Activated CD4-positive, alpha-beta T cell treated with anti-CD3 and anti-CD28 coated beads, Interleukin-2, amount 50 U/mL, for 4 hours (primary cell): Measurements from ENCODE around the gene RIN2.
"Not testable (repeated sequence)": the region's sequence is repeated elsewhere in the genome, so short reads cannot be mapped to it uniquely, and the experiment has no call there.

Experiments
- DNase-seq, 2 experiments: peaks; one replicate each; pipeline ENCODE4 v3.0.0-alpha.2; 2020

The RIN2 gene

GRCh38 chr20:19740512-19740911, 17.5 kb upstream of the RIN2 start:
- DNase-seq = no peak

- no peak for DNase-seq
These were observed 16.1 kb upstream of the RIN2 start for GRCh38 chr20:19741924-19742323.

DNA sequence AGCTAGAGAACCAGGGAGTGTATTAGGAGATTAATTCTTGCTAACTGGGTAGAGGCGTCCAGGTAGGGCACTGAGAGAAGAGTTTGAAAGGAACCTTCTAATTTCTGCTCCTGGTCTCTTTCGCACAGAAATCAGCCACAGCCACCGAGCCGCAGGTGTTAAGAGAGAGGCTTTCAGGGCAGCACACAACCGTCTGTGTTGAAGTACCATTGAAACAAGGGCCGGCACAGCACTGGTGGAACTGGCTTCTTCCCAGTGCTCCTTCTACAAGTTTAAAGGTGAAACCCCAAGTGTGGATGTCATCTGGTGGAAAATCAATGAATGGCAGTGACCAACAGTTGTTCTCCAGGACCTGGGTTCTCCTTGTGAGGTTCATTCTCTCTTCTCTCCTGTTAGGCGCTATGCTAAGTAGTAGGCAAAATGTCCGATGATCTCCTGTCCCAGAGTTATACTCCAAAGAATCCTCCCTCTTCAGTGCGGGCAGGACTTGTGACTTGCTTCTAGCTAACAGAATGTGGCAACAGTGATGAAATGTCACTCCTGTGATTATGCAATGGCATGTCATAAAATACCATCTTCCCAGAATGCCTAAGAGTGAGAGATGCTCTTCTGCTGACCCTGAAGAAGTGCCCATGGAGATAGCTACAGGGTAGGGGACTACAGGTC, 15.0 kb upstream of the RIN2 start:
- DNase-seq = no peak

GRCh38 chr20:19743640-19743995, 14.4 kb upstream of the RIN2 start:
- no peak for DNase-seq

DNA sequence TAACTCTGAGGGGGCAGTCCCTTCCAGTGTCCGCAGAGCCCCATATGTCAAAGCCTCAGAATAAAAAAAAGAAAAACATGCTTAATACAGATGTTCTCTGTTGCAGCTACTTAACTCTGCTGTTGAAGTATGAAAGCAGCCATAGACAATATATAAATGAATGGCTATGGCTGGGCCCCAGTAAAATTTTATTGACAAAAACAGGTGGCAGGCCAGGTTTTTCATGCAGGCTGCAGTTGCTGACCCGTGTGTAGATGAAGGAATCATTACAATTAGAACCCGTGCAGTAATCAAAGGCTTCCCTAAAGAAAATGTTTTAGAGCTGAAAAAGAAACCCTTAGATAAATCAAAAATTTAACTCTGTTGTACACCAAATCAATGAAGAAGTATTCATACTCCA, 13.0 kb upstream of the RIN2 start:
- no peak for DNase-seq

DNA sequence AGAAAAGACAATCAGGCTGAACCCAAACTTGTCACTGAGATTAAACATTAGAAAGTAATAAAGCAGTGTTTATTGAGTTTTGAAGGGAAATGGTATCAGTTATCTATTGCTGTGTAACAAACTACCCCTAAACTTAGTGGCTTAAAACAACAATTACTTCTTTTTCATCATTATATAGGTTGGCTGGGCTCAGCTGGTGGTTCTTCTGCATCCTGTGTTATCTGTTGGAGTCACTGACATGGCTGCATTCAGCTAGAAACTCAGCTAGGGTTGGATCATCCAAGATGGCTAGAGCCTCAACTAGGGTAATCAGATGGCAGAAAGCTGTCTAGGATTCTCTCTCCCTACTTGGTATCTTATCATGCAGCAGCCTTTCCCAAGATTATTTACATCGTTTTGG, 12.5 kb upstream of the RIN2 start:
- no peak for DNase-seq

DNA sequence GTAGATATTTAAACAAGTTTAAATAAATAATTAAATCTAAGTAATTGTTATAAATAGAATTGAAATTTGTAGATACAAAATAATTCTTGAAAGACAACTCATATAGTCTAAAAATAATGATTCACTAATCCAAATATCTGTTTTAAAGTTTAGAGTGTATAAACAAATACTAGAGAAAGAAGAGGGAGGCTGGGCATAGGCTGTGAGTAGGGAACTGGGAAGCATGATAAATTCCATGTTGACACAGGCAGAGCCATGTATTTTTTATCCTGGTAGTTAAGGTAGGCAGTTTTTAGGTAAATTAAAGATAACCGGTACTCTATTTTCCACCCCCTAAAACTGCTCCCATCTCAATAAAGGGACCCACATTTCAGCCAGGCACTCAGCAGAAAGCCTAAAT, 11.7 kb upstream of the RIN2 start:
- no peak for DNase-seq

DNA sequence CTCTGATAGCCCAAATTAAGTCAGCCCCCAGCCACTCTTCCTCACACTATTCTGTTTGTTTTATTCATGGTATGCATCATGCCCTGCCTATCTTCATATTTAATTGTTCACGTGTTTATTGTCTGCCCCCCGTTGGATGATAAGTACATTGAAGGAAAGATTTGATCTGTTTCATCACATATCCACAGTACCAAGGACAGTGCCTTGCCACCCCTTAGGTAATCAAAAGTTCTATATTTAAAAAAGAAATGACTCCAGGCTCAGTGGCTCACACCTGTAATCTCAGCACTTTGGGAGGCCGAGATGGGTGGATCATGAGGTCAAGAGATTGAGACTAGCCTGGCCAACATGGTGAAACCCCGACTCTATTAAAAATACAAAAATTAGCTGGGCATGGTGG, 10.2 kb upstream of the RIN2 start:
- no peak for DNase-seq

DNA sequence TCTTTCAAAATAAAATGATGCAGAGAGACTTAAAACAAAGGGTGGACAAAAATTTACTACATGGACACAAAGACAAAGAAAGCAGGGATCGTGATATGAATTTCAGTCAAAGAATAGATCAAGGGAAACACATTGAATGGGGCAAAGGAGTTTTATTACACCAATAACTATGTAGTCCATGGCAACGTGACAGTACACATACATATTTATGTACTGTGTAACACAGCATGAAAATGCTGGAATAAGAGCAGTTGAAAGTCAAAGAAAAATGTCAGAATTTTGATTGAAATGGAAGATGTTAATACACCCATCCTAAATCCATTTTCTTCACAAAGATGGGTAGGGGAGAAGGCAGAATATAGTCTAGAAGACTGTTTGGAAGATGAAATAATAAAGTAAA, 9.4 kb upstream of the RIN2 start:
- DNase-seq = no peak

DNA sequence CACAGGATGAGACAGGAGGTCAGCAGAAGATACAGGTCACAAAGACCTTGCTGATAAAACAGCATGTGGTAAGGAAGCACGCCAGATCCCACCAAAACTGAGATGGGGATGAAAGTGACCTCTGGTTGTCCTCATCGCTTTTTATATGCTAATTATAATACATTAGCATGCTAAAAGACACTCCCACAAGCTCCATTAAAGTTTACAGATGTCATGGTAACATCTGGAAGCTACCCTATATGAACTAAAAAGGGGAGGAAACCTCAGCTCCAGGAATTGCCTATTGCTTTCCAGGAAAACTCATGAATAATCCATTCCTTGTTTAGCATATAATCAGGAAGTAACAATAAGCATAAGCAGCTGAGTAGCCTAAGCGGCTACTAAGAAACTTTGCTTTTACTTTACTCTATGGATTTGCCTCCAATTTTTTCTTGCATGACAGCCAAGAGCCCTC, 8.4 kb upstream of the RIN2 start:
- DNase-seq = no peak

- DNase-seq = no peak
These were observed 7.9 kb upstream of the RIN2 start for GRCh38 chr20:19750101-19750606.

DNA sequence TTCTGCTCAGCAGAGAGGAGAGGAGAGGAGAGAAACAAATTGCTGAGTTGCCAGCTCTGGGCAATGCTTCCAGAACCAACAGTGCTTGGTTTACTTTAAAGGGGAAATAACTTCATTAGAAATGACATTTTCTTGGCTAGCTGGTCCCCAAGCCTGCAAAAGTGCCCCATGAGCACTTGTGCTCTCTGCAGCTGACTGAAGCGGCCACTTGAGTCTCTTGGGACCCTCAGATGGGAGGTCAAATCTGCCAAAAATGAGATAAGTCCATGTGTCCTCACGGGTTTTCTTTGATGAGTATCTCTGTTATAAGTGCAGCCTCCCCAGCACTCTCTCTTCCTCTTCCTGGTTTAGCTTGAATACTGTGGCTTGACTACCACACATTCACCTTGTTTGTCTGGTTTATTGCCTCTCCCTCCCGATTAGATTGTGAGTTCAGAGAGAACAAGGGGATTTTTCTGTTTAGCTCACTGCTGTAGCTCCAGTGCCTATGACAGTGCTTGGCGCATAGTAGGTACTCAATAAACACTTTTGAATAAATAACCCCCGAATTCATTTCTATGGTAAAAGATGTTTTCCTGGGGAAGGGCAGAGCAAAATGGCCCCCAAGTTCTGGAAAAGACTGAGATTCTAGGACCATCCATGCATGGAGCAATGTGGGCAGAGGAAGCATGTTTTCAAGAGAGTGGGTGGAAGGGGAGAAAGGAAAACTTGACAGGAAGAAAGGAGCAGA, 7.0 kb upstream of the RIN2 start:
- no peak for DNase-seq

DNA sequence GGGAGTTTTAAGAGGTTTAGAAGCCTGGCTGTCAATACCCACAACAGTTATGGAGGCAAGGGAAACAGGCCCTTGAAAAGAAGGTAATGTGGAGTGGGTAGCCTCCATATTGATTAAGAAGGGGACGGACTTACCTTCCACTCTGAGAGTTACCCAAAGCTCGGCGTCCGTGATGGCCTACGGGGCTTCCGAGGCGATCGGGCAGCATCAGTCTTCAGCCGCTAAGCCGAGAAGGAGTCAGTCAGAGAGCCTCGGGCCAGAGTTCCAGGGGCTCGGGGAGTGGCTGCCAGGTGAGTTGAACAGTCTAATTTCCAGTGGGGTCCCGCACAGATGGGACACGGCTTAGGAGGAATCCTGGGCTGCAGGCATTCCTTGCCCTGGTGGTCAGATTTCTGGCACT, 3.9 kb upstream of the RIN2 start:
- not testable (repeated sequence) for DNase-seq

DNA sequence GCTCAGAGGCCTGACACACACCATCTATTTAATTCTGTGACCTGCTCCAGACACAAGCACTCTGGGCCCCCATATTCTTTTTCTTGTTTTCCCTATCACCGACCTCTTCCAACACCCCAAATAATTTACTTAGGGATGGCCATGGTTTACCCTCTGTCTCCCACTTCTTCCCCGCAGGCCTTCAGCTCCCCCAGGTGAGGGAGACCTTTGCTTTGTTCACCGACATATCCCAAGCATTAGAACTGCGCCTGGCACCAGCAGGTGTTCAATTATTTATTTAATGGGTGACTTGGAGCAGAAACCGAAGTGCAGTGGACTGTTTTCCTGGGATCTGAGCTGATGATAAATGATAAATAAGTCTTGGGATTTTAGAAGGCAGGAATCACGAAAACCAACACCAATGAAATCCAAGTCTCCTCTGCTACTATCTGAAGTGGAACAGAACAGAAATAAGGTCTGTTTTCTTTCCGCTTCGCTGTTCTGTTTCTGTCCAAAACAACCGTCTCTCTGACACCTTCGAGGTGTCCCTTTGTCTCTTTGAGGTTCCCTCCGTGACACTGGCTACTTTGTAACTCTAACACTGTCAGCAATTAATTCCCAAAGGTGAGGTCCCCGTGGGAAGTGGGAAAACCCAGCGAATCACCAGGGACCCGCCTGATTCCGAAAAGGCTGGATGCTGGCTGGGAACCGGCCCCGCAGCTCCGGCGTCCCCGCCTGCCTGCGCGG, 1.1 kb upstream of the RIN2 start:
- no peak for DNase-seq

- DNase-seq = no peak
These were observed 448 bp upstream of the RIN2 start for GRCh38 chr20:19757487-19758132.

- DNase-seq = no peak
These were observed 658 bp downstream of the RIN2 start for GRCh38 chr20:19758501-19759331.

GRCh38 chr20:19760371-19760721, 2.3 kb downstream of the RIN2 start:
- DNase-seq = no peak

GRCh38 chr20:19761326-19761725, 3.3 kb downstream of the RIN2 start:
- DNase-seq = no peak

DNA sequence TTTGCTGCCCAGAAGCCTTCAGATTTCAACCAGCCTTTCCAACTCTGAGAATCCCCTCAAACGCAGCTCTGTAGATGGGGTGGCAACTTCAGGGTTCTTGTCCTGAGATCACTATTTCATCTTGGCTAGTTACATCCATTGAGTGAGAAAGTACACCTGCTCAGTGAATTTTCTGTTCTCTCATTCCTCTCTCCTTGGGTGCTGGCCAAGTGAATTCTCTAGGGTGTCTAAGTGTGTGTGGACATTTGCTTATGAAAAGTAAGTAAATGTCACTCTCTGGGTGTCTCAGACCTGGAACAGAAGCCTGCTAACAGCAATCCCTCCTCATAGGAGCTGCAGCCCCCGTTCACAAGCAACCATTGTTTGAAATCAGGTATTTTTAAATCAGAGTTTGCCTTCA, 3.8 kb downstream of the RIN2 start:
- DNase-seq = no peak

DNA sequence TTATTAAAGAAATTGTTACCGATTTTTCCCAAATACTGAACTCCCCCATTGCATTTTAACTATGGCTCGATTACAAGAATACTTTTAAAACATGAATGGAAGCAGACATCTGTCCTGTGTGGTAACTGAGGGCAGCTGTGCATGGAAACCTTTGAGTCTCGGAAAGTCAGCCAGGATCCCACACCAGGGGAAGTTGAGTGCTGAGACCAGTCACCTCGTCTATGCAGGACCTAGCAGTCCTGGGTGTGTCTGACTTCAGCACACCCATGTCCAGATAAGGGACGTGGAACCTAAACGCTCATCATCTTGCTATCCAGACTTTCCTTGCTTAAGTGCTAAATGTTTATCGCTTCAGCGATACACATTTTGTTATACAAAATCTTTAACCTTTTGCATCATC, 6.1 kb downstream of the RIN2 start:
- DNase-seq = no peak

- DNase-seq = no peak
These were observed 7.2 kb downstream of the RIN2 start for GRCh38 chr20:19765266-19765665.

DNA sequence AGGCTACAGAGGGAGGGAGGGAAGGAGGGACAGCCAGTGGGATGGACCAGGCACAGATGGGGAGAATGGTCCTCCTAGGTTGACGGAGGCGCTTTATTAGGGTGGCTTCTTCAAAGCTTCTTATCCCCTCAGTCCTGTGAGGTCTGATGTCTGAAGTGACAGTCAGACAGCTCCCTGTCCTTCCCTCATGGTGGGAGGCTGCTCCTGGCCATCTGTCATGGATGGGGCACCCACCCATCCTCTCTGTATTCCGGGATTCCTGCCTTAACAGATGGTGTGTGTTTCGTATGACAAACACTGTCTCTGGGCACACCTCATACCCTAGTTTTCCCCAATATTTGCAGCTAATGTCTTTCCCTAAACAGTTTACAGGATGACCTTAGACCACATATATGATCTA, 7.9 kb downstream of the RIN2 start:
- no peak for DNase-seq

DNA sequence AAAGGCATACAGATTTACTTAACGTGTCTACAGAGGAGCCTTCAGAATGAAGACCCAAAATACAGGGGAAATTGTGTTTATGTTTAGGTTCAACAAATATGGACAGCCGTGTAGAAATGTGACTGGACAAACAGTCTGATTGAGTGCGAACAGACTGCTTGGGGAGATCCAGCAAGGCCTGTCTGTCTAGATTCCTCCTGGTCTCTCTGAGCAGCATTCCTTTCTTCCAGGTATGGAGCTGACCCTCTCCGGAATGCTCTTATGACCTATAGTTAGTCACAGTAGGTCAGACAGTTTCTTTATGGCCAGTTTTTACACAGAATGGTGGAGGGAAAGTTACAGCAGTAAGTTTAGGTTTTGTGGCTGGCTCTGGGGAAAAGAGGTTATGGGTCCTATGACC, 9.0 kb downstream of the RIN2 start:
- DNase-seq = no peak
